K562 (cell line): ENCODE data around the gene ZACN. TPM values are rescaled to one million over a fixed set of nuclear protein-coding genes. Genes with fewer than 3 reads are reported as not detected.

Experiments used
- CBFB ChIP-seq: sonication (generic); formaldehyde crosslinking; IDR thresholded peaks from 2 replicates; pipeline ENCODE4 v1.4.0; 2020; ENCODE audit warnings: mild to moderate bottlenecking, missing genetic modification reagents
- ILF3 ChIP-seq: fragments of 450-650 bp; IDR thresholded peaks from 2 replicates; pipeline ENCODE4 v1.6.1; 2018; ENCODE audit warnings: antibody characterized with exemption, mild to moderate bottlenecking, moderate library complexity, borderline replicate concordance
- MGA ChIP-seq: fragments of 450-650 bp; IDR thresholded peaks from 2 replicates; pipeline ENCODE4 v1.6.1; 2016; ENCODE audit warnings: mild to moderate bottlenecking, moderate library complexity
- MITF ChIP-seq: IDR thresholded peaks from 2 replicates; pipeline ENCODE4 v1.6.1; 2014; ENCODE audit warnings: antibody characterized with exemption
- STAT5A ChIP-seq: IDR thresholded peaks from 2 replicates; pipeline ENCODE4 v1.6.1; 2012; ENCODE audit warnings: low read length, inconsistent platforms, borderline replicate concordance
- ZBTB33 ChIP-seq: sonication (generic); formaldehyde crosslinking; IDR thresholded peaks from 2 replicates; pipeline ENCODE4 v1.8.1; 2023; ENCODE audit warnings: mild to moderate bottlenecking, missing genetic modification reagents
- ZNF282 ChIP-seq: sonication (generic); formaldehyde crosslinking; IDR thresholded peaks from 2 replicates; pipeline ENCODE4 v1.8.1; 2023; ENCODE audit warnings: missing genetic modification reagents
- polyA plus RNA-seq, 8 experiments: library from polyadenylated mRNA; depleted of rRNA in 4 of 8; stranded (reverse) in 5 of 8; unstranded in 3 of 8; fragments of >200 nt; fragmentation: Nextera tagmentation in 2 of 8; fragmentation: Illumina TruSeq in 1 of 8; extraction: Ambion mirVana in 2 of 8; extraction: Trizol in 1 of 8; gene quantifications; 2 replicates each; pipeline versions ENCODE4 v1.2.1 to v1.2.3, GENCODE V29; 2011 to 2014; ENCODE audit warnings: inconsistent platforms in 1 of 8, missing spikeins in 1 of 8
- total RNA-seq, 7 experiments: library from RNA; depleted of rRNA in 6 of 7; stranded (reverse); fragments of >200 nt in 6 of 7; fragmentation: Illumina TruSeq in 2 of 7; extraction: Trizol in 2 of 7; gene quantifications; 2 replicates each; pipeline versions ENCODE4 v1.2.1 to v1.2.3, GENCODE V29; 2011 to 2021; ENCODE audit warnings: low replicate concordance in 1 of 7
- TF ChIP-seq, protein P1 (sequence below), 3 experiments: fragments of 200-800 bp in 1 of 3; sonication (Bioruptor generic) in 1 of 3; sonication (generic) in 1 of 3; formaldehyde crosslinking in 1 of 3; IDR thresholded peaks; 2 replicates each; pipeline versions ENCODE4 v1.6.1 to v1.8.0; 2016 to 2022; ENCODE audit warnings: mild to moderate bottlenecking in 2 of 3, missing compliant biosample characterization in 2 of 3, missing genetic modification characterization in 2 of 3, missing genetic modification reagents in 1 of 3

The ZACN gene
- total and polyA plus RNA-seq, 9 of the 15 experiments (the other 6 are each of a cell fraction or from before 2014, with no cell fraction given), result 0.07 TPM; not detected in 8

GRCh38 chr17:76032073-76032779, 46.8 kb upstream of the ZACN start (continued):
- TF ChIP-seq ZBTB33 (CRISPR knock-in tag) (no peak), ILF3 (no peak), MITF (no peak), STAT5A (no peak), ZNF282 (CRISPR knock-in tag) (no peak), MGA (no peak), CBFB (no peak)
- TF ChIP-seq, protein P1, sequence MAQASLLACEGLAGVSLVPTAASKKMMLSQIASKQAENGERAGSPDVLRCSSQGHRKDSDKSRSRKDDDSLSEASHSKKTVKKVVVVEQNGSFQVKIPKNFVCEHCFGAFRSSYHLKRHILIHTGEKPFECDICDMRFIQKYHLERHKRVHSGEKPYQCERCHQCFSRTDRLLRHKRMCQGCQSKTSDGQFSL (CRISPR knock-in tag; IDR thresholded peaks at IDR 0.05), result no peak
- TF ChIP-seq, protein P1 (tag; IDR thresholded peaks at IDR 0.05), result no peak
